Amygdala (tissue), 56 donors: ENCODE data around the gene NELFE.
"Not testable (repeated sequence)": the region's sequence is repeated elsewhere in the genome, so short reads cannot be mapped to it uniquely, and the experiment has no call there.

Experiments
- DNase-seq, 56 donors: peaks; one replicate each; lab custom pipeline; 2025; lab: John Stamatoyannopoulos, UW

NELFE gene, protein sequence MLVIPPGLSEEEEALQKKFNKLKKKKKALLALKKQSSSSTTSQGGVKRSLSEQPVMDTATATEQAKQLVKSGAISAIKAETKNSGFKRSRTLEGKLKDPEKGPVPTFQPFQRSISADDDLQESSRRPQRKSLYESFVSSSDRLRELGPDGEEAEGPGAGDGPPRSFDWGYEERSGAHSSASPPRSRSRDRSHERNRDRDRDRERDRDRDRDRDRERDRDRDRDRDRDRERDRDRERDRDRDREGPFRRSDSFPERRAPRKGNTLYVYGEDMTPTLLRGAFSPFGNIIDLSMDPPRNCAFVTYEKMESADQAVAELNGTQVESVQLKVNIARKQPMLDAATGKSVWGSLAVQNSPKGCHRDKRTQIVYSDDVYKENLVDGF

DNA sequence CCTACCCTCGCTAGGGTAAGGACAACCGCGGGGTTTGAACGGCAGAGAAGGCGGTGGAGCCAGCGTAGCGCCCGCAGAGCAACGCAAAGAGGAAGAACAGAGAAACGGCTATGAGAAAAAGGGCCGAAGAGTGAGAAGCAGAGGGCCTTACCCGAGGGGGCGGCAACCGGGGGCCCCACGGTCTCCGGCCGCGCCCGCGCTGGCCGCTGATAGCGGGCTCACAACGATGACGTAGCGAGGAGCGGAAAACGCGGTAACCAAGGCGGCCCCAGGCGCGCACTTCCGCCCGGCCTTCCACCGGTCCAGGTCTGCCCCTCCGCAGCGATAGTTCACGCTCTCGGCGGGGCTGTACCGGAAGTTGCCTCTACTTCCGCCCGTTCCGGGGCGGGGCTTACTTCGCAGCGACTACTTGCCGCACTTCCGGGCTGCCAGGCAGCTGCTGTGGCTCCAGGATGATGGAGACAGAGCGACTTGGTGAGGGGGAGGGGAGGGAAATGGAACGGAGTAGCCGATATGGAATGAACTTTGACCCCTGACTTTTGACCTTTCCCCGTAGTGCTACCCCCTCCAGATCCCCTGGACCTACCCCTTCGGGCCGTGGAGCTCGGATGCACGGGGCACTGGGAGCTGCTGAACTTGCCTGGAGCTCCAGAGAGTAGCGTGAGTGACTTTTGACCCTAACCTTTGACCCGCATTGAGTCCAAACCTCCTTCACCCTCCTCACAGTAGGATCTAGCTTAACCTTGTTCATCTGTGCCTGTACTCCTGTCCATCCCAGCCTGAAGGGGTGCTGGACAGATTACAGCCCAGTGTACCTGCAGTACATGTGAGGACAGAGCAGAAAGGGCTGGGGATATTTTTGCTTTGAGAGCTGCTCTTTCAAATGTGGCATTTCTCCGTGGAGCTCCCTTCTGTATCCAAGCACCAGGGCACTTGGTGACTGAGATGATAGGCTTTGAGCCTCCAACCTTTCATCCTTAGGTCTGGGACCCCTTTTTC lies at the start of gene NELFE, which contains the start of gene SKIC2:
TSS of gene NELFE (minus strand) at position 231 of the 999 bp plus-strand sequence. CDS start 525 bp downstream, outside the sequence.
TSS of gene SKIC2 (plus strand) at position 435 of the 999 bp plus-strand sequence. CDS start at position 453, 18 bp downstream.
- peak; percentile 84 to 99 (median 97) for DNase-seq

DNA sequence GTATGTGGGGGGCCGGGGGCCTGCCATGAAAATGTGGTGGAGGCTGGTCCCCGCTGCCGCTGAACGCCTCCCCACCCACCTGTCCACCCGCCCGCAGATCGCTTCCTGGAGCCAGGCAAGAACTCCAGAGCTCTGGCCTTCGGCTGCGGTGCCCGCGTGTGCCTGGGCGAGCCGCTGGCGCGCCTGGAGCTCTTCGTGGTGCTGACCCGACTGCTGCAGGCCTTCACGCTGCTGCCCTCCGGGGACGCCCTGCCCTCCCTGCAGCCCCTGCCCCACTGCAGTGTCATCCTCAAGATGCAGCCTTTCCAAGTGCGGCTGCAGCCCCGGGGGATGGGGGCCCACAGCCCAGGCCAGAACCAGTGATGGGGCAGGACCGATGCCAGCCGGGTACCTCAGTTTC lies 49.3 kb upstream of the NELFE start:
- not testable (repeated sequence) for DNase-seq

DNA sequence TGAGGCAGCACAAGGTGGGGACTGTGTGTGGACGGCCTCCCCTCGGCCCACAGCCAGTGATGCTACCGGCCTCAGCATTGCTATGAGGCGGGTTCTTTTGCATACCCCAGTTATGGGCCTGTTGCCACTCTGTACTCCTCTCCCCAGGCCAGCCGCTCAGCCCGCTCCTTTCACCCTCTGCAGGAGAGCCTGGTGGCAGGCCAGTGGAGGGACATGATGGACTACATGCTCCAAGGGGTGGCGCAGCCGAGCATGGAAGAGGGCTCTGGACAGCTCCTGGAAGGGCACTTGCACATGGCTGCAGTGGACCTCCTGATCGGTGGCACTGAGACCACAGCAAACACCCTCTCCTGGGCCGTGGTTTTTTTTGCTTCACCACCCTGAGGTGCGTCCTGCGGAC lies 48.3 kb upstream of the NELFE start:
- not testable (repeated sequence) for DNase-seq

DNA sequence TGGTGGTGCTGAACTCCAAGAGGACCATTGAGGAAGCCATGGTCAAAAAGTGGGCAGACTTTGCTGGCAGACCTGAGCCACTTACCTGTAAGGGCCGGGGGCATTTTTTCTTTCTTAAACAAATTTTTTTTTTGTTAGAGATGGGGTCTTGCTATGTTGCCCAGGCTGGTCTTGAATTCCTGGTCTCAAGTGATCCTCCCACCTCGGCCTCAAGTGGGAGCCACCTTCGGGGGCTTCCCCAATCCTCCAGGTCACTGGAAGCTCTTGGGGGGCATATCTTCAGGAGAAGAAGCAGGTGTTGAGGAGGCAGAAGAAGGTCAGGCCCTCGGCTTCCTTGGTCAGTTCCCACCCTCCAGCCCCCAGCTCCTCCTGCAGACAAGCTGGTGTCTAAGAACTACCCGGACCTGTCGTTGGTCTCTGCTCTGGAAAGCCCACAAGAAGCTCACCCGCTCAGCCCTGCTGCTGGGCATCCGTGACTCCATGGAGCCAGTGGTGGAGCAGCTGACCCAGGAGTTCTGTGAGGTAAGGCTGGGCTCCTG lies 47.3 kb upstream of the NELFE start:
- DNase-seq, result not testable (repeated sequence)

DNA sequence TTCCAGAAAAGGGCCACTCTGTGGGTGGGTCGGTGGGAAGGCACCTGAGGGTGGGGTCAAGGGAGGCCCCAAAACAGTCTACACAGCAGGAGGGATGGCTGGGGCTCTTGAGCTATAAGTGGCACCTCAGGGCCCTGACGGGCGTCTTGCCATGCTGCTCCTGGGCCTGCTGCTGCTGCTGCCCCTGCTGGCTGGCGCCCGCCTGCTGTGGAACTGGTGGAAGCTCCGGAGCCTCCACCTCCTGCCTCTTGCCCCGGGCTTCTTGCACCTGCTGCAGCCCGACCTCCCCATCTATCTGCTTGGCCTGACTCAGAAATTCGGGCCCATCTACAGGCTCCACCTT lies 46.7 kb upstream of the NELFE start:
- not testable (repeated sequence) for DNase-seq

DNA sequence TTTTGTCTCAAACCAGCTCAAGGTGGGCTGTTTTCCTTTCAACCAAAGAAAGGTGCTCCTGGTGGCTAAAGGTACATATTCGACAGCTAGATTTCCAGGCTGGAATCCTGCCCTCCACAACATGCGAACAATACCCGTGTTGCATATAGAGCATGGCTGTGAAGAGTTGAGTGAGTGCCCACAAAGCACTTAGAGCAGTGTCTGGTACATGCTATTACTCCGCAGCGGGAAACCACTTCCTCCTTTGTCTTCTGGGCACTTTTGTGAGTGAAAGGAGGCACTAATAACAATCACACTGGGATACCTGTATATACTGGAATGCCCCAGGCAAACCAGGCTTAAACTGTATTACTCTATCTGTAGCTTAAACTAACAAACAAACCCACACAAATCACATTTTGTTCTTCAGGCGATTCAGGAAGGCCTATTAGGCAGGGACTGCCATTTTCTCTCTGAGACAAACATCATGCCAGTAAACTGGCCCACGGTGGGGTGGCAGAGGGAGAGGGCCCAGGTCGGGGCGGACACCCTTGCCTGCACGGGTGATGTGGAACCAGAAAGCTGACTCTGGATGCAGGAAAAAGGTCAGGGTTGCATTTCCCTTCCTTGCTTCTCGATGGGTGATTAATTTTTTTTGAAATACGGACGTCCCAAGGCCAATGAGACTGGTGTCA lies 46.2 kb upstream of the NELFE start:
- not testable (repeated sequence) for DNase-seq

DNA sequence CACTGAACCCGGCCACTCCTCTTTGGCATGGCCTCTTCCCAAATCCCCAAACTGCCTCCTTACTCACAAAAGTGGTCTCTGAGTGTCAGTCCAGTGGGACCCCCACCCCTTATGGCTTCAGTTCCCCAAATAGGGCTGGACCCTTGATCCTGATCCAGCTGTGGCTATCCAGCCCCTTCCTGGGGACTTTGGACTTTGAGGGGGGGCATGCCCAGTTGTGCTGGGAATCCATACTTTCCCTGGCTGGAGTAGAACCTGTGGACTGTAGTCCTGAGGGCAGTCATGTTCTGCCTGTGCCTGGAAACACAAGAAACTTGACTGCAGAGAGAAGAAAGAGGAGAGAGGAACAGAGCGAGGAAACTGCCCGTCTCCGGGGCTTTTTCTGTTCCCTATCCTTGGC lies 45.6 kb upstream of the NELFE start:
- not testable (repeated sequence) for DNase-seq

DNA sequence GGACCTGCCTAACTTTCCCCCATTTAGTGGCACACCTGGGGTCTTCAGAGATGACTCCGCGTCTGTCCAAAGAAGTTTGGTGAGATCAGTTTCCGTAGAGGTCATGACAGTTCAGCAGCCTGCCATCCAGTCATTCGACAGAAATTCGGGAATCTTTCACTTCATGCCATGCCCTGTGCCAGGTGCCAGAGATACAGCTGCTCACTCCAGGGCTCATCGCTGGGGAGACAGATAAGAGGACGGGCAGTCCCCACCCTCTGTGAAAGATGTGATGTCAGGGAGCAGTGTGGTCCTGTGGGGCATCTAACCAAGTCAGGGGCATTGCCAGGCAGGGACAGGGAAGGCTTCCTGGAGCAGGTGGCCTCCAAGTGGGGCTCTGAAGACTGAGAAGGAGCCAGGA lies 44.5 kb upstream of the NELFE start:
- DNase-seq, result not testable (repeated sequence)

DNA sequence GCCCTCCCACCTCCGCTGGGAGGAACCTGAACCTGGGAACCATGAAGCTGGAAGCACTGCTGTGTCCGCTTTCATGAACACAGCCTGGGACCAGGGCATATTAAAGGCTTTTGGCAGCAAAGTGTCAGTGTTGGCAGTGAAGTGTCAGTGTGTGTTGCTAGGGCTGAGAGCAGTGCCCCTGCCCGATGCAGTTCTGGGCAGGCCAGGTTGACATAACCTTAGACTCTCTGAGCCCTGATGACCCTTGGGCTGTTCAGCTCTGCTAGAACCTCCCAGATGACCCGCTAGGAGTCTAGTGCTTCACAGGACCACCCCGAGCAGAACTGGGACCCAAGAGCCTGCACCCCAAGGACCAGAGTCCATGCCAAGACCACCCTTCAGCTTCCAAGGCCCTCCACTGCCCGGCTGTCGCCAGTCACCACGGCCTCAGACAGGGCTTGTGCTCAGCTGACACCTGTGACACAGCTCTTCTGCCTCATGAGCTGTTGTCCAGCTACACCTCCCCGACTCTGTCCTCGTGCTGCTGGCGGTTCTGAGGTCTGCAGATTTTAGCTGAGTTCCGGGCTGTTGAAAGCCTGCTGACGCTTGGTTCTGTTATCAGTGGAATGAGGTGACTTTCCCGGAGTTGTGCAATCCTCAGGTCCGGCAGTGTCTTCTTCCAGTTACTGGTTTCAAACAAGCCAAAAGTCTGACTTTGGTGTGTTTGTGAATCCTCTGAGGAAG lies 43.9 kb upstream of the NELFE start:
- not testable (repeated sequence) for DNase-seq

DNA sequence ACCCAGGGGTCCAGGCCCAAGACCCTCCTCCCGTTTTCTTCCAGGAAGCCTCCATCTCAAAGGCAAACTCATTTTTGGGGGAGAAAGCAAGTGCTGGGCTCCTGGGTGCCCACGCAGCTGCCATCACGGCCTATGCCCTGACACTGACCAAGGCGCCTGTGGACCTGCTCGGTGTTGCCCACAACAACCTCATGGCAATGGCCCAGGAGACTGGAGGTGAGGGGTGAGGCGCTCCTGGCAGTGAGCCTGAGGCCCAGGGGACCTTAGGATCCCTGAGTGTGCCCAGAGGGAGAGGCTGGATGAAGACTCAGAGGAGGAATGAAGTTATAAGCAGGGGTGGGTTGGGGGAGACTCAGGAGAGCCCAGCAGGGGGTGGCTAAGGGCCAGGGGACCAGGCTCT lies 37.6 kb upstream of the NELFE start:
- DNase-seq, result not testable (repeated sequence)

DNA sequence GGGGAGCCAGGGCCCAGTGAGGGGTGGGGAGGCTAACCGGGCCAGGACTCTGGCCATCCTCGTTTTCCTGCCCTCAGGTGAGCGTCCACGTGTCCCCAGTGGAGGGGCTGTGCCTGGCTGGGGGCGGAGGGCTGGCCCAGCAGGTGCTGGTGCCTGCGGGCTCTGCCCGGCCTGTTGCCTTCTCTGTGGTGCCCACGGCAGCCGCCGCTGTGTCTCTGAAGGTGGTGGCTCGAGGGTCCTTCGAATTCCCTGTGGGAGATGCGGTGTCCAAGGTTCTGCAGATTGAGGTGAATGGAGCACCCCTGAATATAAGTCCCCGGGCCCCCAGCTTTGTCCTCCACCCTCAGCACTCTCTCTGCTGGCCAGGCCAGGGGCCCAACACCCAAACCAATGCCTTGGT lies 35.6 kb upstream of the NELFE start:
- DNase-seq, result not testable (repeated sequence)

DNA sequence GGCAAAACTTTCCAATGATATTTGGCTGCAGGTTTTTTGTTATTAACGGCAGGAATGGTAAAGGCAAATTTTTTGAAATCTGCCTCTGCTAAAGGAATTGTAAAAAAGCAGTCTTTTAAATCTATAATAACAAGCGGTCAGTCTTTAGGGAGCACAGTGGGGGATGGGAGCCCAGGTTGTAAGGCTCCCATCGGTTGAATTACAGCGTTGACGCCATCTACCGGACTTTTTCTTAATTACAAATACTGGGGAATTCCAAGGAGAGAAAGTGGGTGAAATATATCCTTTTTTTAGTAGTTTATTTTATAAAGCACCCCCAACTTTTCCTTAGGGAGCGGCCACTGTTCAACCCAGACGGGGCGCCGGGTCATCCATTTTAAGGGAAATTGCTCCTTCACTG lies 30.6 kb upstream of the NELFE start:
- not testable (repeated sequence) for DNase-seq

DNA sequence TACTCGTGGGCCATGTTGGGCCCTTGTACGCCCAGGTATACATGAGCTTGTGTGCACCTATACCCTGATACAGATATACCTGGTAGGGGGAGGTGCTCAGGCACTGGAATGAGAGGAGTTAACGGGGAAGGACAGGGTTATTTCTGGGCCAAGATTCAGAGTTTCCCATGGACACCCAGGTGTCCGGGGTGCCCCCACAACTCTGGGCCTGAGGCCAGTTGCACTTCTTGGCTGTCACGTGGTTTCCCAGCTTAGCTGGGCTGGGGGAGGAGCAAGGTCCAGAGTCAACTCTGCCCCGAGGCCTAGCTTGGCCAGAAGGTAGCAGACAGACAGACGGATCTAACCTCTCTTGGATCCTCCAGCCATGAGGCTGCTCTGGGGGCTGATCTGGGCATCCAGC lies 23.0 kb upstream of the NELFE start, which contains the start of gene C4A:
TSS of gene C4A (plus strand) at position 314 of the 400 bp plus-strand sequence. CDS start at position 365, 51 bp downstream.
- not testable (repeated sequence) for DNase-seq

DNA sequence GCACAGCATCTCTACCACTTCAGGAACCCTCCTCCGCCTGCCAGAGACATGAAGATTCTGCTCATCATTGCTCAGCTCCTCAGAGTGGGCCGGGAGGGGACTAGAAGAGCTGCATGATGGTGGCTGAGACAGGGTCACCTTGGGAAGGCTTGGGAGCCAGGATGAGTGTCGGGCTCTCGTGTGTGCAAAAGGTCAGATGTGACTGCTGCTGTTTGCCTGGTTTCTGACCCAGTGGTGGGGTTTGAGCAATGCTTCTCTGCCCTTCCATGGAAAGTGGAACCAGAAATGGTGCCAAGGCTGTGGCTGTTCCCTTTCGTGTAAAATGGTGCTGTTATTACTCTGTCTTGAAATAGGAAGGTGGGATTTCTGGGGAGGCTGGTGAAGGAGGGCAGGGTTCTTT lies 22.2 kb upstream of the NELFE start:
- not testable (repeated sequence) for DNase-seq

DNA sequence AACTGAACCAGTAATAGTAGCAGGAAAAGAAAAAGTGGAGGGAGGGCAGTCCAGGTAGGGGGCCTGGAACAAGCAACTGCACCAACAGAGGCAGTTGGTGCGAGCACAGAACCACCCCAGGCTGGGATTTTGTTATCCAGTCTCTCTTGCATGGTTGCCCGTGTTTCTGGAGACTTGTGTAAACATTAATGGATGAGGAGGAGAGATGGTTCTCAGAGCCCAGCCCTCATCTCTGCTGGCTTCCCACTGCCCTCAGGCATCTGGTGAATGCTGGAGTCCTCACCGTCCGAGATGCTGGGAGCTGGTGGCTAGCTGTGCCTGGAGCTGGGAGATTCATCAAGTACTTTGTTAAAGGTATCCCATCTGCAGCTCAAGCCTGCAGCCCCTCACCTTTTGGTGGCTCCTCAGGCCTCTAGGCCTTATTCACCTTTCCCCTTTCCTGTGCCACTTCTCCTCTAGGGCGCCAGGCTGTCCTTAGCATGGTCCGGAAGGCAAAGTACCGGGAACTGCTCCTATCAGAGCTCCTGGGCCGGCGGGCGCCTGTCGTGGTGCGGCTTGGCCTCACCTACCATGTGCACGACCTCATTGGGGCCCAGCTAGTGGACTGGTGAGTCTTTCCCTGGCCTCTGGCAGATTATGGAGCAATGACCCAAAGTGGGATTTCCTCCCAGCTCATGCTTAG lies 21.6 kb upstream of the NELFE start:
- not testable (repeated sequence) for DNase-seq

DNA sequence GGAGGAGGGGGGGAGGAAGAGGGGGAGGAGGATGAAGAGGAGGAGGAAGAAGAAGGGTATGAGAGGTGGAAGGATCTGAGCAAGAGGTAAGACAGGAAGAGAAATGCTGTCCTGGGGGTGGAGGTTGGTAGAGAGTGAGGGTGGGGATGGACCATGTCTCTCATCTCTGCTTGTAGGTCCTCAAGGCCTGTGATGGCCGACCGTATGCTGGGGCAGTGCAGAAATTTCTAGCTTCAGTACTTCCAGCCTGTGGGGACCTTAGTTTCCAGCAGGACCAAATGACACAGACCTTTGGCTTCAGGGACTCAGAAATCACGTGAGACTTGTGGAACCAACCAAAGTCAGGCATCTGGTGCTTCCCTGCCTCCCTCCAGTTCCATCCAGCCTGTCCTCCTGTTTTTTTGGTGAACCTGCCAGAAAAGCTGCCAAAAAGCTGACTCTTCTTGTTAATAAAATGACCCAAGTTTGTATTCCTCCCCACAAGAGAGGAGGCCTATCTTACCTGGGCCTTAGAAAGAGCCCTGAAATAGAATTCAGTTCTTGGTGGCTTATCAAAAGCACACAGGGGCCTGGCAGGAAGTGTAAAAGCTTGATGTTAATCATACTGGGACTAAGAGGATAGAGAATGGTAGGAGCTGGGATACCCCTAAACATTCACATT lies 20.6 kb upstream of the NELFE start:
- DNase-seq, result no peak

DNA sequence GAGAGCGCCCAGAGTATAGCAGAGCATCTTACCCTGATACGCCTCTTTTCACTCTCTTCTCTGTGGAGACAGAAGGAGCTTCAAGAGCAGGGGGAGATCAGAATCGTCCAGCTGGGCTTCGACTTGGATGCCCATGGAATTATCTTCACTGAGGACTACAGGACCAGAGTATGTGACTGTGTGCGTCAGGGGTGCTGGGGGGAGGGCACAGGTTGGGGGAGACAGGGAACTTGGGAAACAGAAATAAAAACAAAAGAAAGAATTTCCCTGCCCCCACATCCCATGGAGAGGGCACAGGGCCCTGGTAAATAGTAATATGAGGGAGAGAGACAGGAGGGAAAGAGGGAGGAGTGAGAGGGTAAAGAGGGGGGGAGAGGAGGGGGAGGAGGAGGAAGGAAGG lies 20.1 kb upstream of the NELFE start:
- no peak for DNase-seq

DNA sequence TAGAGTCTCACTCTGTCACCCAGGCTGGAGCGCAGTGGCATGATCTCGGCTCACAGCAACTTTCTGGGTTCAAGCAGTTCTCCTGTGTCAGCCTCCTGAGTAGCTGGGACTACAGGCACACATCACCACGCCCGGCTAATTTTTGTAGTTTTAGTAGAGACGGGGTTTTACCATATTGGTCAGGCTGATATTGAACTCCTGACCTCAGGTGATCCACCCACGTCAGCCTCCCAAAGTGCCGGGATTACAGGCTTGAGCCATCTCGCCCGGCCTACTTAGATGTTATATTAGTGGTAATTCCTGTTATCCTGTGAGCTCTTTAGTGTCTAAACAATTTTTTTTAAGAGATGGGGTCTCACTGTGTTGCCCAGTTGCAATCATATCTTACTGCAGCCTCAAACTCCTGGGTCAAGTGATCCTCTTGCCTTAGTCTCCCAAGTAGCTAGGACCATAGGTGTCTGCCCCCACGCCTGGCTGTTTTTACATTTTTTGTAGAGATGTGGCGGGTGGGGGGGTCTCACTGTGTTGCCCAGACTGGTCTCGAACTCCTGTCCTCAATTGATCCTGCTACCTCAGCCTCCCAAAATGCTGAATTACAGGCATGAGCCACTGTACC lies 19.2 kb upstream of the NELFE start:
- DNase-seq, result no peak
